GM21528 (cell line): ENCODE data around the gene IRGM.

ENCODE experiments used
- ATAC-seq: cut with Tn5 transposase; IDR thresholded peaks from one replicate; pipeline ENCODE4 v1.9.1; 2021; ENCODE audit warnings: mild to moderate bottlenecking, moderate library complexity; ENCODE audit not compliant: unreplicated experiment, low FRiP score

Gene IRGM

GRCh38 chr5:150895431-150896428 is 49.4 kb downstream of the IRGM start:
- no peak for ATAC-seq
